Measurements from ENCODE around the gene SLC16A10. TPM values are rescaled to one million over a fixed set of nuclear protein-coding genes. Genes with fewer than 3 reads are reported as not detected.

The SLC16A10 gene
- polyA plus RNA-seq, 1 donor (not counting 4 experiments of a cell fraction or from before 2014, with no cell fraction given), result not detected

- no peak for DNase-seq (ENCODE audit: low read depth, low spot score)
- H3K9ac ChIP-seq (ENCODE audit: control insufficient read depth, extremely low read depth, insufficient read depth, low read length), result no peak overlapping the region
- H3K27ac ChIP-seq (ENCODE audit: control insufficient read depth, insufficient read depth, low read length), result no peak overlapping the region
- H3K9me3 ChIP-seq (ENCODE audit: control insufficient read depth, low read depth, low read length), result no peaks in the 10 kb centered on the region
- no peak overlapping the region for H3K4me2 ChIP-seq (ENCODE audit: control insufficient read depth, extremely low read depth, insufficient read depth, low read depth, low read length)
- dilution Hi-C loops (cut with MboI; ENCODE audit: extremely low pct_ligation_motif_present, low sequenced_read_pairs), result loop anchor here (25.0 kb wide), 1 partner anchor 163 kb away; no protein-coding TSS in a partner anchor
- no peaks in the 10 kb centered on the region for H3K9me1 ChIP-seq (ENCODE audit: control insufficient read depth, extremely low read depth, insufficient read depth, low read length)
- H3K4me1 ChIP-seq (ENCODE audit: control insufficient read depth, extremely low read depth, insufficient read depth, low read length), result no peaks in the 10 kb centered on the region
- FAIRE-seq, result no peak
- H3K36me3 ChIP-seq (ENCODE audit: control insufficient read depth in 2 of 2, extremely low read depth in 1 of 2, insufficient read depth in 2 of 2, low read length in 2 of 2), result no peaks in the 10 kb centered on the region
- TF ChIP-seq EZH2 (IDR thresholded peaks at IDR 0.05; ENCODE audit: low read length) (no peak), CTCF (optimal IDR thresholded peaks at IDR 0.05 in 1 of 3, IDR thresholded peaks at IDR 0.05 in 1 of 3, conservative IDR thresholded peaks at IDR 0.05 in 1 of 3; ENCODE audit: extremely low read depth in 1 of 3, insufficient read depth in 2 of 3, low read length in 3 of 3) (no peak)
- no peaks in the 10 kb centered on the region for H3K79me2 ChIP-seq (ENCODE audit: control insufficient read depth, insufficient read depth, low read length)
- H4K20me1 ChIP-seq (ENCODE audit: control insufficient read depth, extremely low read depth, insufficient read depth, low read length), result no peaks in the 10 kb centered on the region
- no peak overlapping the region for H2AFZ ChIP-seq (ENCODE audit: control insufficient read depth, low read length)
- H3K27me3 ChIP-seq (ENCODE audit: control insufficient read depth, extremely low read depth, insufficient read depth, low read length), result no peaks in the 10 kb centered on the region
- H3K4me3 ChIP-seq (ENCODE audit: control insufficient read depth in 2 of 3, extremely low read depth in 1 of 3, insufficient read depth in 2 of 3, low read depth in 1 of 3, low read length in 3 of 3), result no peak overlapping the region
These were observed 112.6 kb downstream of the SLC16A10 start for GRCh38 chr6:111199935-111200334.

GRCh38 chr6:111200350-111201243, 113.3 kb downstream of the SLC16A10 start:
- no peak overlapping the region for H3K27ac ChIP-seq (ENCODE audit: control insufficient read depth, insufficient read depth, low read length)
- H3K79me2 ChIP-seq (ENCODE audit: control insufficient read depth, insufficient read depth, low read length), result no peaks in the 10 kb centered on the region
- no peaks in the 10 kb centered on the region for H3K9me1 ChIP-seq (ENCODE audit: control insufficient read depth, extremely low read depth, insufficient read depth, low read length)
- H3K4me2 ChIP-seq (ENCODE audit: control insufficient read depth, extremely low read depth, insufficient read depth, low read depth, low read length), result no peak overlapping the region
- H3K4me3 ChIP-seq (ENCODE audit: control insufficient read depth in 2 of 3, extremely low read depth in 1 of 3, insufficient read depth in 2 of 3, low read depth in 1 of 3, low read length in 3 of 3), result no peak overlapping the region
- H3K36me3 ChIP-seq (ENCODE audit: control insufficient read depth in 2 of 2, extremely low read depth in 1 of 2, insufficient read depth in 2 of 2, low read length in 2 of 2), result no peaks in the 10 kb centered on the region
- H3K9me3 ChIP-seq (ENCODE audit: control insufficient read depth, low read depth, low read length), result no peaks in the 10 kb centered on the region
- DNase-seq (ENCODE audit: low read depth, low spot score), result no peak
- H3K27me3 ChIP-seq (ENCODE audit: control insufficient read depth, extremely low read depth, insufficient read depth, low read length), result no peaks in the 10 kb centered on the region
- no peak overlapping the region for H3K9ac ChIP-seq (ENCODE audit: control insufficient read depth, extremely low read depth, insufficient read depth, low read length)
- FAIRE-seq, result no peak
- TF ChIP-seq EZH2 (IDR thresholded peaks at IDR 0.05; ENCODE audit: low read length) (no peak), CTCF (optimal IDR thresholded peaks at IDR 0.05 in 1 of 3, IDR thresholded peaks at IDR 0.05 in 1 of 3, conservative IDR thresholded peaks at IDR 0.05 in 1 of 3; ENCODE audit: extremely low read depth in 1 of 3, insufficient read depth in 2 of 3, low read length in 3 of 3) (no peak)
- no peaks in the 10 kb centered on the region for H4K20me1 ChIP-seq (ENCODE audit: control insufficient read depth, extremely low read depth, insufficient read depth, low read length)
- no peaks in the 10 kb centered on the region for H3K4me1 ChIP-seq (ENCODE audit: control insufficient read depth, extremely low read depth, insufficient read depth, low read length)
- no peak overlapping the region for H2AFZ ChIP-seq (ENCODE audit: control insufficient read depth, low read length)
- dilution Hi-C loops (cut with MboI; ENCODE audit: extremely low pct_ligation_motif_present, low sequenced_read_pairs), result loop anchor here (25.0 kb wide), 1 partner anchor 163 kb away; no protein-coding TSS in a partner anchor
